Brain microvascular endothelial cell (primary cell): ENCODE data around the gene CENPB.
A peak's percentile ranks its signal among the peaks of the same experiment; 100 is the strongest.

Experiments
- DNase-seq: peaks from one replicate; pipeline ENCODE4 v3.0.0-alpha.2; 2020
- H3K27ac ChIP-seq: fragments of 250-450 bp; sonication (Bioruptor Pico); 2 replicates; pipeline ENCODE4 v1.5.1; 2020; ENCODE audit warnings: mild to moderate bottlenecking, moderate library complexity
- H3K27me3 ChIP-seq: fragments of 250-450 bp; sonication (Bioruptor Pico); replicated peaks from 2 replicates; pipeline ENCODE4 v1.5.1; 2020; ENCODE audit warnings: mild to moderate bottlenecking
- H3K36me3 ChIP-seq: fragments of 250-450 bp; sonication (Bioruptor Pico); replicated peaks from 2 replicates; pipeline ENCODE4 v1.5.1; 2020; ENCODE audit warnings: mild to moderate bottlenecking
- H3K4me3 ChIP-seq: 2 replicates; pipeline ENCODE4 v1.5.1; 2011; ENCODE audit warnings: low read depth, mild to moderate bottlenecking, control low read depth, low read length, moderate library complexity
- in situ Hi-C: cut with HindIII; loops from 2 replicates; pipeline ENCODE4 v1.10.0; 2017; ENCODE audit warnings: low sequenced_read_pairs, low pct_ligation_motif_present
- TF ChIP-seq, protein P1 (sequence below): IDR thresholded peaks from 2 replicates; pipeline ENCODE4 v1.5.1; 2011; ENCODE audit warnings: low read depth, mild to moderate bottlenecking, moderate library complexity, low read length, control low read depth, inconsistent platforms; ENCODE audit errors: missing control alignments

Gene CENPB

GRCh38 chr20:3767427-3768341 lies 18.9 kb downstream of the CENPB start, which contains the start of gene ADISSP:
Gene ADISSP, minus strand, starts transcription at chr20:3767753. Its CDS starts 7,653 bp downstream, at chr20:3760100.
- TF ChIP-seq, protein P1, sequence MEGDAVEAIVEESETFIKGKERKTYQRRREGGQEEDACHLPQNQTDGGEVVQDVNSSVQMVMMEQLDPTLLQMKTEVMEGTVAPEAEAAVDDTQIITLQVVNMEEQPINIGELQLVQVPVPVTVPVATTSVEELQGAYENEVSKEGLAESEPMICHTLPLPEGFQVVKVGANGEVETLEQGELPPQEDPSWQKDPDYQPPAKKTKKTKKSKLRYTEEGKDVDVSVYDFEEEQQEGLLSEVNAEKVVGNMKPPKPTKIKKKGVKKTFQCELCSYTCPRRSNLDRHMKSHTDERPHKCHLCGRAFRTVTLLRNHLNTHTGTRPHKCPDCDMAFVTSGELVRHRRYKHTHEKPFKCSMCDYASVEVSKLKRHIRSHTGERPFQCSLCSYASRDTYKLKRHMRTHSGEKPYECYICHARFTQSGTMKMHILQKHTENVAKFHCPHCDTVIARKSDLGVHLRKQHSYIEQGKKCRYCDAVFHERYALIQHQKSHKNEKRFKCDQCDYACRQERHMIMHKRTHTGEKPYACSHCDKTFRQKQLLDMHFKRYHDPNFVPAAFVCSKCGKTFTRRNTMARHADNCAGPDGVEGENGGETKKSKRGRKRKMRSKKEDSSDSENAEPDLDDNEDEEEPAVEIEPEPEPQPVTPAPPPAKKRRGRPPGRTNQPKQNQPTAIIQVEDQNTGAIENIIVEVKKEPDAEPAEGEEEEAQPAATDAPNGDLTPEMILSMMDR = peak; percentile 29
- peak; percentile 97 for DNase-seq
- Histone ChIP-seq H3K27ac (peak within 1 kb of the TSS; percentile 67), H3K36me3 (no peaks in the 10 kb centered on the region), H3K27me3 (no peaks in the 10 kb centered on the region), H3K4me3 (peak within 1 kb of the TSS; percentile 77)
- in situ Hi-C loops = no loop called here

- H3K36me3 ChIP-seq = no peaks in the 10 kb centered on the region
- no peaks in the 10 kb centered on the region for H3K27me3 ChIP-seq
- H3K4me3 ChIP-seq = peak overlapping the region; percentile 74
- H3K27ac ChIP-seq = no peak overlapping the region
- no peak for DNase-seq
- in situ Hi-C loops = no loop called here
- TF ChIP-seq, protein P1 = no peak
Measured at GRCh38 chr20:3767110-3767426, 19.5 kb downstream of the CENPB start.

DNA sequence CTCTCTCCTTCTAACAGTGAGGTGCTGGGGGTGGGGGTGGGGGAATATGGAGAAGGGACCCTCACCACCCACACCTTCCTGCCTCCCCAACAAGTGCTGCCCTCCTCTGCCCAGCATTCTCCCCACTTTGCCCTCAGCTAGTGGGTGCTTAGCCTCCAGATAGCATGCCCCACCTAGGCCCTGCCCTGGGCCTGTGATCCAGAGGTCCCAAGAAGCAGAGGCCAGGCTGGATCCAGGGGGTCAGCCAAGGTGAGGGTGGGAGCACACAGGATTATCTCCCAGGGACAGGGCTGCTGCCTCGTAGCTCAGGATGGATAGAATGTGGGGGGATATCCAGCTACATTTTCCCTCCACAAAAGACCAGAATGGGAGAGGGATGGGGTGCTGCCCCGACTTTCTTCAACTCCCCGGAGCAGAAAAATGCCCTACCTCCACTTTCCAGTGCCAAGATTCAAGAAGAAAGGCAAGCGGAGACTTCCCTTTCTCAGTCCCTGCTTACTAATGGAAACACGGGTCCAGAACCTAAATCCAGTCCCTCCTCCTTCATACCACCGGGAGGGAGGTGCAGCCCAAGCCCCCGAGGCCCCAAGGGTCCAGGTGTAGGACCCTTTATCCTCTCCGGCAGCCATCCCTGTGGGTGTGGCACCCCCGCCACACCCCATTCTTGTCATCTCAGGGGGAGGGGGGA lies 20.0 kb downstream of the CENPB start:
- TF ChIP-seq, protein P1 = no peak
- no peak for DNase-seq
- peak overlapping the region; percentile 74 for H3K4me3 ChIP-seq
- no peak overlapping the region for H3K27ac ChIP-seq
- H3K36me3 ChIP-seq = peaks cover 2% of the 10 kb centered on the region
- no peaks in the 10 kb centered on the region for H3K27me3 ChIP-seq
- in situ Hi-C loops = no loop called here

DNA sequence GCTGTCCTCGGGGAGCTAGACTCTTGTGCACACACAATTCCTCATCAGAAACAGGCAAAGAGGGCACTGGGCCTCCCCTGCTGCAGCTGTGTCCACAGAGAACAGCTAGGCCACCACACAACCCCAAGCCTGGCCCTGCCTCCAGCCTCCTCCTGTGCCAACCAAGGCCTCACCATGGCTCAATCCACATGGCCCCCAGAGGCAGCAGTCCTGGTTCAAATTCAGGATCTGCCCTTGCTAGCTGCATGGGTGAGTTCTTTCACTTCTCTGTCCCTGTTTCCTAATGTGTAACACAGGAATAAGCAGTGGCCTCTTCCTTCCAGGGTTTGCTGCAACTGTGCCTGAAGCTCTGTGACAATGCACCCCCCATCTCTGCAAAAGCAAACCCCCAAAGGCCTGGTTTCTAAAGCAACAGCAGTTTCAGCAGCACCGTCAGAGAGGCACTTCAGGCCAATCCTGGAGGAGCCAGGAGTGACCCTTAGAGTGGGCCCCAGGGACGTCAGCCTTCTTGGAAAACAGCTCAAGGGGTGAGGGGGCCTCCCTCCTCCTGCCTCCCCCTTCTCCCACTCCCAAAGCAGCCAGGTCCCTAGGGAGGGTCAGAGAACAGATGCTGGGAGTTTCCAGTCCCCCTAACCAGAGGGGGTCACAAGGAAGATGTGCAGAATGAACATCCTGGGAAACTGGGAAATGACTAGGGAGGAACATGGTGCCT lies 21.2 kb downstream of the CENPB start:
- H3K27ac ChIP-seq = no peak overlapping the region
- no peaks in the 10 kb centered on the region for H3K27me3 ChIP-seq
- TF ChIP-seq, protein P1 = no peak
- in situ Hi-C loops = no loop called here
- H3K4me3 ChIP-seq = no peak overlapping the region
- peaks cover 4% of the 10 kb centered on the region for H3K36me3 ChIP-seq
- DNase-seq = no peak

GRCh38 chr20:3764659-3765058 lies 21.9 kb downstream of the CENPB start:
- in situ Hi-C loops = no loop called here
- TF ChIP-seq, protein P1 = no peak
- DNase-seq = no peak
- Histone ChIP-seq H3K27me3 (no peaks in the 10 kb centered on the region), H3K4me3 (no peak overlapping the region), H3K36me3 (peaks cover 4% of the 10 kb centered on the region), H3K27ac (no peak overlapping the region)
